Astrocyte of the hippocampus (primary cell): ENCODE measurements around the gene ATOH8.

ENCODE experiments used
- DNase-seq: peaks from one replicate; pipeline ENCODE4 v3.0.0; 2011; ENCODE audit warnings: low read depth, low spot score

ATOH8 gene

GRCh38 chr2:85800586-85800985 lies 46.8 kb downstream of the ATOH8 start:
- DNase-seq: no peak

DNA sequence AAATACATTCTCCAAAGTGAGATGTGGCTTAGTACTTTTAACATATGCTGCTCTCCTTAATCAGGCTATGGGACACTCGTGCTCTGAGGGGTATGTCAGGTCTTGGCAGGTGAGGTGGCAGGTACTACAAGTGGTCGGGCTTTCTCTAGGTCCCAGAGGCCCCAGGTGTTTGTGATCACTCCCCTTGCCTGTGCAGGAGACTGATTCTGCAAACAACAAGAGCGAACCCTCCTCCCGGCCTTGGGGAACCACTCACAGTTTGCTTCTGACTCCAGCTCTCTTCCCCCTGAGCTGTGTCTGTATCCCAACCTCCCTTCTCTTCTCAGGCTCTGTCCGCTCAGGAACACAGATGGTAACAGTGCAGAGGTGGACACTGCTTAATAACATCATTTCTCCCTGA lies 48.1 kb downstream of the ATOH8 start:
- no peak for DNase-seq

GRCh38 chr2:85802354-85803103 lies 48.7 kb downstream of the ATOH8 start:
- no peak for DNase-seq

- DNase-seq: no peak
Observed at GRCh38 chr2:85803704-85804425, 50.1 kb downstream of the ATOH8 start.

DNA sequence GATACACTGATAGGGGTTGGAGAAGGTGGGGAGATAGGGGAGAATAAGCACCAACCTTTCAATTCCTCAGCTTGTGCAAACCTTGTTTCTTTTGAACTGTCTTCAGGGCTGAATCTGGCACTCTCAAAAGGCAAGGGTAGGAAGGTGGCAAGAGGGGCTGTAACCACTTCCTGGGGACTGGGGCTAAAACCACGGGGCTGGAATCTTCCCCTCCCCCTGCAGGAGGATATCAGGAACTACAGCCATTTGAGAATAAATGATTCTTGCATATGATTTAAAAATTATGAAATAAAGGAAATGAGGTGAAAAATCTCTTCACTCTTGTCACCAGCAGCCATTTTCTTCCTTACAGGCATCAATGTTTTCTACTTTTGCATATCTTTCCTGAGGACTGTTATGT lies 50.8 kb downstream of the ATOH8 start:
- DNase-seq: no peak

- DNase-seq: no peak
Observed at GRCh38 chr2:85806358-85807118, 52.7 kb downstream of the ATOH8 start.

DNA sequence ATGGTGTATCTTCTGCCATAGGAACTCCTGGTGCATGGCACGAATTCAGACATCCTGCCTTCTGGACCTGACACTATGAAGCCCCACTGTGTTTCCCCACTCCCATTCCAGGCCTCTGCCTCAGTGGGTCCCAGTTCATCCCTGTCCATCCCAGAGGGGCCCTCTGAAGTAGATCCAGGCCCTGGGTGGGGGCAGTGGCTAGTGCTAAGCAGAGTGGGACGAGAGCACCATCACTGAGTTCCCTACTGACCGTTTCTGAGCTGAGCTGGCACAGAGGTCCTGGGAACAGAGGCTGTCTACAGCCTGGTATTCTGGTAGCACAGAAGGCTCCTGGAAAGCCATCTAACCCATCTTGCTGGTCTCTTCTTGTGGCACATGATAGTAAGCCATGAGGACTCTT lies 54.0 kb downstream of the ATOH8 start:
- no peak for DNase-seq

DNA sequence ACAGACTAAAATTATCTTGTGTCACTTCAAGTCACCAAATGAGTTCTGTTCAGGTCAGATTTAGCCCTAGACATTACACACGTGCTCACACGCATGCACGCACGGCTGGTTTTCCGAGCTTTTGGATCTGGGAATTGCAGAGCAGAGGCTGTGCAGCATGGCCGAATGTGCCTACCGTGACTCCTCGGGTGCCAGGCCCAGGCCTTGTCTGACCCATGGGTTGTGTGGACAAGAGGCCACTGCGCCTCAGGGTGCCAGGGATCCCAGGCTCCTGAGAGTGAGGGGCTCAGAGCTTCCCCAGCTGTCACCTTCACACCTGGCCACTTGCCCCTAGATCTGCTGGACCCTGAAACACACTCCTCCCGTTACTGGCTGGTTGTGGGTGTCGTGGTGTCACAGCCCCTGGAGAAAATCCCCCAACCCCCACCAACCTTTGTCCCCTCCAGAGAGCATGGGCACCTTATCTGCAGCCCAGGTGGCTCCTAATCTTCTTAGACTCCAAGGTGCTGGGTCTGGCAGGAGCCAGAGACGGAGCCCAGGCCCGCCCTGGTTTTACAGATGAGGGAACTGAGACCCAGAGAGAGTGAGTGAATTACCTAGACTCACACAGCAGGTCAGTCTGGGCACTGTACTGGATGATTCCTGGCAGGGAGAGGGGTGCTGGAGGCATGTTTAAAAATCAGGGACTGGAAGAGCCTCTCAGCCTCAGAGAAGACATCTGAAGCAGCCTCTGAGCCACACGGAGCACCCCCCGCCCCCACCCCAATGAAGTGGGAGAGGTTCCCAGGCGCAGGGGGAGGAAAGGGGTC lies 56.8 kb downstream of the ATOH8 start:
- DNase-seq: no peak

DNA sequence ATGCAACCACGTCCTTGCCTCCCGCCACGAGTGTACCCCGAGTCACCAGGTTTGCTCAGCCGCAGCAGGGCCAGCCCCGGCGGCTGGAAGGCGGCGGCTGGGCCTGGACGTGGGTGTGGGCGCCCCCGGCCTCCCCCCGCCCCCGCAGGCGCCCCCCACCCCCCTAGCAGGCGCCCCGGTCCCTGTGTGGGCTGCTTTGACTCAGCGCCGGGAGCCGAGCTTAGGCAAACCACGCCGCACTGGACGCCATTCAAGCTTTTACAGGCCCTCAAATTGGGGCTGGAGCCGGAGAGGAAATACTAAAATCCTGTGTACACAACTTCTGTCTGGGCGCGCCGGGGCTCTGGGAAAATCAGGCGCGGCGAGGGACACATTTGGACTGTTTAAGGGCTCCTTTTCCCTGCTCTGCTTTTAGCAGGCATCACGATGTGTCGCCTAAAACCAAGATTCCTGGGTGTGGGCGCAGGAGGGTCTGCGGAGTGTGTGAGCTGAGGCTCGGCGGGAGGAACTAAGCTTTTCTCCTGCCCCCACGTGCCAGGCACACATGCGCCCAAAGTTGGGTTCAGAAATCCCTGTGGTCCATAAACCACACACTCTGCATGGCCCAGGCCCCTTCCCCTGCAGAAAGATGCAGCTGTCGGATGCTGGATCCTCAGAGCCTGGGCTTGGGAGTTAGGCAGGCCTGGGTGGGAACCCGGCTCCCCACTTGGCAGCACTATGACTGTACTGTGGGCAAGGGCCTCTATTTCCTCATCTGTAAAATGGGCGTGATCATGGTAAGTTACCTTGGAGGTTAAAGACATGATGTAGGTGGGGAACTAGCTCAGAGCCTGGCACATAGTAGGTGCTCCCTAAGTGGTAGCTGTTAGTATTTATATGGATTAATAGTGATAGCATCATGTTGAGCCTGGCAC lies 57.6 kb downstream of the ATOH8 start:
- peak; percentile 81 for DNase-seq

DNA sequence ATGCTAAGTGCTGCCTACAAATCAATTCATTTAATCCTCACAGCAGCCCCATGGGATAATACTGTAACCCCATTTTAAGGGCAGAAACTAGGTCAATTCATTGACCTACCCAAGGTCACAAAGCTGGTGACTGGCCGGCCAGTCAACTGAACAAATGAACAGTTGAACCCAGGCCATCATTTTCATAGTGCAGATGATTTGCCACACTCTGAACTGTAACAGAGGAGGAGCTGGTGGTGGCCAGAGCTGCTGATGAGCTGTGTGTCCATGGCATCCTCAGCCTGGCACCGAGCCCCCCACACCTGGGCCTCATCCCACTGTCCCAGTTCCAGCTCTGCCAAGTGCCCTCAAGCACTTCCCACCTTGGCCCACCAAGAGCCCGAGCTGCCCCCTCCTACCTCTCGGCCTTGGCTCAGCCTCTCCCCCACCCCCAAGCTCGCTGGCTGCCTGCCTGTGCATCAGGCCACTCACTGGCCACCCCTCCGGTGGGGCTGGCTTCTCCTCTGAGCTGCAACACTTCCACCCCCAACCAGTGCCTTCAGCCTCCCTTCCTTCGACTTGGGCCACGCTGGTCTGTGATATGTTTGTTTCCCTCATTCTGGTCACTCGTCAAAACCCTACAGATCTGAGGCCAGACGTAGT lies 58.4 kb downstream of the ATOH8 start:
- no peak for DNase-seq

GRCh38 chr2:85813211-85813981 lies 59.6 kb downstream of the ATOH8 start:
- no peak for DNase-seq

DNA sequence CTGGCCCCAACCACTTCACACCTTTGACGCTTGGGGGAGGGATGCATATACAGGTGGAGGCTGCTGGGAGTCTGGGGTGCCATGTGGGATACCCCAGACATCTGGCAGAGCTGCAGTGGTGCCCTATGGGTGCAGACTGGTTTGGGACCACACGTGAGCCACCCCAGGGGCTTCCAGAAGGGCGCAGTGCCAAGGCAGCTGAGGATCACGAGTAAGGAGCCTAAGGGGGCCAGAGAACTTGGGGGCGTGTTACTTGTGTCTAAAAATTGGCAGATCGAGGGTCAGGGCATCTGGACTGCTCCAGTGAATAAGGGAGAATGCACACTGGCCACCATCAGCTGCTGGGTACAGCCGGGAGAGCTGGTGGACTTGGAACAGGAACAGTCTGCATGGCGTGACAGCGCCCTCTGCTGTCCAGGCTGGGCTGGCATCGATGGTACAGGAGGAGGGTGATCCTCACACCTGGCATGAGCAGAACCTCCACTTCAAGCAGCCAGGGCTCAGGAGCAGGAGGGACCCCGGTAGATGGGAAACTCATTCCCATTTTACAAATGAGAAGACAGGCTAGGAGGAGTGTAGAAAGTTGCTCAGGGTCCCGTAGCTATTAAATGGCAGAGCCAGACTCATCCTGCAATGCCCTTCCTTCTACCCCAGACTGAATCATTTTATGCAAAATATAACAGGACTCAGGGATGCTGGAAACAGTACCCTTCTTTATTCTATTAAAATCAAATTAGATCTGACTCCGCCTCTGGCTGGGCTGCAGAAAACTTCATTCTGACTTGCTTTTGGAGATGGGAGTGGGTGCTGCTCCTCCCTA lies 60.4 kb downstream of the ATOH8 start:
- DNase-seq: peak; percentile 95

- no peak for DNase-seq
Observed at GRCh38 chr2:85814802-85815550, 61.2 kb downstream of the ATOH8 start.

- no peak for DNase-seq
Observed at GRCh38 chr2:85819811-85820510, 66.2 kb downstream of the ATOH8 start.

- DNase-seq: no peak
Observed at GRCh38 chr2:85822766-85823165, 69.0 kb downstream of the ATOH8 start.

- DNase-seq: no peak
Observed at GRCh38 chr2:85823951-85824350, 70.2 kb downstream of the ATOH8 start.
